Activated naive CD4-positive, alpha-beta T cell treated with Interleukin-2 at 50 U/mL for 16 hours (primary cell): ENCODE results near the gene ADA.
"Not testable (repeated sequence)": the region's sequence is repeated elsewhere in the genome, so short reads cannot be mapped to it uniquely, and the experiment has no call there.

Experiments
- DNase-seq: peaks from one replicate; pipeline ENCODE4 v3.0.0-alpha.2; 2020

The ADA gene

GRCh38 chr20:44651684-44652423 is at the start of gene ADA:
TSS of gene ADA (minus strand) at chr20:44651699. CDS start at chr20:44651607, 92 bp downstream.
- peak; percentile 47 for DNase-seq

DNA sequence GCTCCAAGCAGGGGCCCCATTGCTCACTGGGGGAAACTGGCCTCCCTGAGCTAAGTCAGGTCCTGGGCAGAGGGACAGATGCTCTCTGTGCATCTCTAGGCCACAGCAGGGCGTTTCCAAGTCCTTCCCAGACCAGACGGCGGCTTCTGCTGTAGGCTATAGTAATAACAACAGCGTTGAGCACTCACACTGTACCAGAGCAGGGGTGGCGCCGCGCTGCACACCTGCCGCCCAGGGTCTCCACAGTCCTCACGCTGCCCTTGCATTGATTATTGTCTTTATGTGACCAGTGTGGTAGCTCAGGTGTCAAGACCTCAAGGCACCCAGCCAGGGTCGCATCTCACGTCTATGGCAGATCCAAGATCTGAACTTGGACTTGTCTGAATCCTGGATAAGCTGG is 48.8 kb upstream of the ADA start:
- no peak for DNase-seq

DNA sequence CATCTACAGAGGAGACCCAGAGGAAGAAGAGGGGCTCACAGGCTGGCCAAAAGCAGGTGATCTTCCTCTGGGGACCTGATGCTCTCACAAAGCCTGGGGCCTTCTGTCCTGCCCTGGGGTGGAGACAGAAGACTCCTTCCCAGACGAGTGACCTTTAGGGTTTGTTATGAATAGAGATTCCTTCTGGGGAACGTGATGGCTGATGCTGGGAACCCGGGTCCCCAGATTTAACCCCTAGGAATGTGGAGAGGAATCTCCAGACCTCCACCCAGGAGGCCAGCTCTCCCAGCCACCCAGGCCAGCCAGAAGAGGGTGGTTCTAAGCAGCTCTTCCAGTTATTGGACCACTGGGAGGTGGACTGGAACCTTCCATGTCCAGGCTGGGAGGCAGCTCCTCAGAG is 46.9 kb upstream of the ADA start:
- no peak for DNase-seq

GRCh38 chr20:44697041-44697440 is 45.5 kb upstream of the ADA start:
- DNase-seq: not testable (repeated sequence)

- no peak for DNase-seq
These were observed 44.8 kb upstream of the ADA start for GRCh38 chr20:44696315-44696714.

DNA sequence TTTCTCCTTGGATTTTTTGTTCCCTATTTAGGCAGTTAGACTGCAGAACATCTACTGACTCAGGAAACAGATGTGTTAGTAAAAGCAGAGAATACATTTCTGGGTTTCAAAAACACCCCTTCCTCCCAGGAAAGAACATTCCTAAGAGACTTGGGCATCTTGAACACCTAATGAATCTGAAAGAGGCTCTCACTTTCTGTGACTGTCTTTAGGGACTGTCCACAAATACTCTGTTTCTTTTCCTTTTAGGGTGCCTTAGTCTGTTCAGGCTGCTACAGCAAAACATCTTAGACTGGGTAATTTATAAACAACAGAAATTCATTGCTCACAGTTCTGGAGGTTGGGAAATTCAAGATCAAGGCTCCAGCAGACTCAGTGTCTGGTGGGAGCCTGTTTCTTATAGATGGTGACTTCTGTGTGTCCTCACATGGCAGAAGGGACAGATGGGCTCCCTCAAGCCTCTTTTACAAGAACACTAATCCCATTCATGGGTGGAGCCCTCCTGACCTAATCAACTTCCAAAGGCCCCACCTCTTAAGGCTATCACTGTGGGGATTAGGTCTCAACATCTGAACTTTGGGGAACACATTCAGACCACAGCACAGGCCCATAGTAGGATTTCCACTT is 44.3 kb upstream of the ADA start:
- no peak for DNase-seq

GRCh38 chr20:44695295-44695673 is 43.8 kb upstream of the ADA start:
- DNase-seq: no peak

- no peak for DNase-seq
These were observed 42.7 kb upstream of the ADA start for GRCh38 chr20:44694159-44694558.

DNA sequence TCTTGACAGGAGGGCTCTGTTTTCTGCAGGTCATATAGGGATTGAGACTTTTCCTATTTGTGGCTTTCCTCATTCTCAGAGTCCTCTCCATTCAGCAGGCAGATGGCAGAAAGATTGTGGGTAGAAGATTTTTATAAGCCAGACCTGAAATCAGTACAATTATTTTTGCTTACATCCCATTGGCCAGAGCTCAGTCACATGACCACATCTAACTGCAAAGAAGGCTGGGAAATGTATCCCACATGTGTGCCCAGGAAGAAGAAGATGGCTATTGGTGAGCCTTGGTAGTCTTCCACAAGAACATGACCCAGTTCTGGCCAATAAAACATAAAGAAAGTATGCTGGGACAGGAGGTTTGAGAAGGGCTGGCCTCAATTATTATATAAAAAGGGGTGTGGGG is 42.1 kb upstream of the ADA start:
- no peak for DNase-seq

DNA sequence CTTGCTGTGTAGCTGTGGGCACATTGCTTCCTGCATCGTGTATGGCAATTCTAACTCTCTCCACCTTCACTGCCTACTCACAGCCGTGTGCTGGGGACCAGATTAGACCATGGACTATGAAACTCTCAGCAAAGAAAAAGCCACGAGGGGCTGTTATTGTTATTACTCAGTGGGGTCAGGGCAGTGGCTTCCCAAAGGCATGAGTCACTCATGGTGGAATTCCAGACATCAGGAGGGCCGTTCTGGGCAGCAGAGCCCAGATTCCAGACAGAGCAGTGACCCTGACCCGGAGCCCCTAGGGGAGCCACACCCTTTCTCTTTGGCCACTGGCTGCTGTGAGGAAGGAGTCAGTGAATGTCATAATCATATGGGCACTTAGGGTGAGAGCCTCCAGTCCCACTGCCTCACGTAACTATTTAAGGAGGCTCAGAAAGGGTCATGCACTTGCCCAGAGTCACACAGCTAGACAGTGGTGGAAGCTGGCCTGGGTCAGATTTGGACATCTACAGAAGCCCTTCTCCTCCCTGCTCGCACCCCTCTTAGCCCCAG is 41.5 kb upstream of the ADA start:
- DNase-seq: no peak

GRCh38 chr20:44691424-44692423 is 40.2 kb upstream of the ADA start:
- DNase-seq: no peak

DNA sequence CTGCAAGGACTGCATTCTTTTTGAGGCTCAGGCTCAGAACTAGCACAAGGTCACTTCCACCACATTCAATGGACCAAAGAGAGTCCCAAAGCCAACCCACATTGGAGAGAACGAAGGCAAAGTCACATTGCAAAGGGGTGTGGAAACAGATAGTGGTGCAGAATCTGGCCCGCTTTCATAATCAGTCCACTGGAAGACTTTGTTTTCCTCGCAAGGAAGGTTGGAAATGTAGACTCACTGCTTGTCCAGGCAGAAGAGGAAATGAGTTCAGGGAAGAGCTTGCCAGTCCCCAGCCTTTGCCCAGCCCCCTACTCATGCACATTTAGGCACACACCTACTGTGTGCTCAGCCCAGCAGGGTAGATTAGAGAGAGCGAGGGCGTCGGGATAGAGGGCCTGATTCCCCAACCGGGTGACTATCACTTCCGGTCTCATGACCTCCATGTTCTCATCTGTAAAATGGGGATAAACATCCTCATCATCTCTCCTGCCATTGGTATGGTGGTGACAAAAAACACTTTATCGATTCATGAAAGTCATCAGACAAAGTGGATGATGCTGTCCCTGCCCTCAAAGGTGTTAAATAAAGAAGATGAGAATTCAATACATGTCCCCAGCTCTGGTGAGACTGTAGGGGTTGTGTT is 39.4 kb upstream of the ADA start:
- DNase-seq: no peak

- DNase-seq: no peak
These were observed 38.3 kb upstream of the ADA start for GRCh38 chr20:44689809-44690208.

GRCh38 chr20:44688053-44688625 is 36.6 kb upstream of the ADA start:
- DNase-seq: no peak

- no peak for DNase-seq
These were observed 35.4 kb upstream of the ADA start for GRCh38 chr20:44686934-44687333.

- no peak for DNase-seq
These were observed 32.8 kb upstream of the ADA start for GRCh38 chr20:44684047-44684967.

GRCh38 chr20:44683263-44684046 is 32.0 kb upstream of the ADA start:
- peak; percentile 34 for DNase-seq

DNA sequence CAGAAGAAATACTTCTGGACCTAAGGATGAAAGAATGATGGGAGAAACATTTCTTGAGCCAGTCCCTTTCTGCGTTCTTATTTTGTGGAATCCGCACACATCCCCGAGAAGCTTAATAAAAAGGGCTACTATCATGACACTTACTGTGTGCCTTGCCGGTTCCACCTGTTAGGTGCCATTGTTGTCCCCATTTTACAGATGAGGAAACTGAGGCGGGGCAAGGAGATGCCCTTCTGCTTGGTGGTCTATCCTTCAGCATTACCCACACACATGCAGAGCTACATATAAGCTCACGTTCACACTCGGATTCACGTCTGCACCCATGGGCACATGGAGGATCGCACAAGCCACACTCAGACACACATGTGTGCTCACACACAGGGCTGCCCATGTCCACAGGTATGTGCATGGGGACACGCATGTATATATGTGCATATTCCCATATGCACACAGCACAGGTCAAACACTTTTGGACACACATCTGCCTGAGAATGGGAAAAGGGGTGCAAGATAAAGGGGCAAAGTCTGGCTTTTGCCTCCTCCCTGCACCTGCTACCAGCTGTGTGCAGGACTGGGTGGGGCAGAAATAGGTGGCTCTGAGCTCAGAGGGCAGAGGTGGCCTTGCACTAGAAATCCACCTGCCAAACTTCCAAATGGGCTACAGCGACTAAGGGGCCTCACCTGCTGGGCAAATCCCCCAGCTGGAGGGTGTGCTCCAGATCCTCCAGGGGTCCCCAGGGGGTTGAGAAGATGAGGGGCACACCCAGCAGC is 30.5 kb upstream of the ADA start:
- no peak for DNase-seq

DNA sequence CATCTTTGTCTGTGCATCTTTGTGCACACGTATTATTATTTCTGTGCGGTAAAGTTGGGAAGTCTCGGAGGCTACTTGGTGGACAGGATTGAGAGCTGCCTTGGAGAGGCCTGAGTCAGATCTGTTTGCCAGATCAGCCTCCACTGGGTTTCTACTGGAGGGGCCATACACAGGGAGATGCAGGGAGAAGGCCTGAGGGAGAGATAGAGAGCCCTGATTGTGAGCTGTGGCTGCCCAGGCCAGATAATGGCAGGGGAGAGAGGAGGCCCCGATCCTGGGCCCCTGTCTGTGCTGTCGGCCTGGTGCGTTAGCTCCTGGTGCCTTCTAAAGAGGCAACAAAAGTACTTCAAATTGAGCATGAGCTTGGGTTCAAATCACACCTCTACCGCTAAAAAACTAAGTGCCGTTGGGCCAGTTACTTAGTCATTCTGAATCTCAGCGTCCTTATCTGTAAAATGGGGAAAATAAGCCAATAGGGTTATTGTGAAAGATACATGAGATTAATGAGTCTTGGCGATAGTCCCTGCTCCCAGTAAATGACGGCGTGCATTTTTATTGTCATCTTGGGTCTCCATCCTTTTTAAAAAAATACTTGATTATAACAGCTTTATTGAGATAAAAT is 27.6 kb upstream of the ADA start:
- DNase-seq: no peak
